ENCODE data around the gene HTRA3. TPM values are rescaled to one million over a fixed set of nuclear protein-coding genes. Genes with fewer than 3 reads are reported as not detected.

HTRA3 gene
- total and polyA plus RNA-seq, 2 experiments from 2014 or later = 19.4 to 34.9 TPM

DNA sequence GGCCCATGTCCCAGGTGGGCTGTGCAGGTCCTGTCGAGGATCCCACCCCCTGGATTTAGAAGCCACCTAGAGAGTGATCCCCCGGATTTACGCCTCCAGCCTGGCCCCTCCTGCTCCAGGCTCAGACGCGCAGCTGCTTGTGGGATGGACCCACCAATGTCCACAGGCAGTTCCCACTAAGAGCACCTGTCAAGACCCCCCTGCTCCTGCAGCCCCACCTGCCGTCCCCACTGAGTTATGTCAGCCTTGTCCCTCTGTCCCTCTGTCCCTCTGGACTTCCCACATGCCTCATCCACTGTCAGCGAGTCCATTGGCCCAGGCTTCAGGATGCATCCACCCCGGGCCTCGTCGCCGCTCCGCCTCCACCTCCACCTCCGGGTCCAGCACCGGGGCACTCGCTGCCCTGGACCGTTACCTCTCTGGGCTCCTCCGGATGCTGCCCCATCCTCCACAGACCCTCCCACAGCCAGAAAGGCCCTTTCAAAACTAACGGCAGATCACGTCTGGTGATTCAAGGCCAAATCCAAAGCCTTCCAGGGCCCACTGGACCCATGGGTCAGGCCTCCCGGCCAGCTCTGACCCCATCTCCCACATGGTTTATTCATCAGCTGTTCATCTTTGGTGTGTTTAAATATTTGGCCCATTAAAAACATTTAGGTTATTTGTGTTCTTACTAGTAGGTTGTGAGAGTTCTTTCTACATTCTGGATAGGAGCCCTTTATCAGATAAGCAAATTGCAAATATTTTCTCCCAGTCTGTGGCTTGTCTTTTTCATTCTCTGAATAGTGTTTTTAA lies 28.3 kb downstream of the HTRA3 start:
- H3K4me2 ChIP-seq = no peak overlapping the region
- WGBS (ENCODE audit: low lambda C conversion rate, missing lambda C conversion rate) = 84% methylated on average over 20 of the region's 20 CpGs
- H3K79me2 ChIP-seq = no peaks in the 10 kb centered on the region
- H3K36me3 ChIP-seq (replicated peaks; ENCODE audit: insufficient read depth, low read depth) = no peaks in the 10 kb centered on the region
- H3K9me2 ChIP-seq (replicated peaks; ENCODE audit: insufficient read depth) = no peaks in the 10 kb centered on the region
- H3K9me3 ChIP-seq (ENCODE audit: low read depth) = no peaks in the 10 kb centered on the region
- no peak overlapping the region for H2AFZ ChIP-seq
- DNase-seq (ENCODE audit: low spot score) = no peak
- no peaks in the 10 kb centered on the region for H3K27me3 ChIP-seq
- no peaks in the 10 kb centered on the region for H3K4me1 ChIP-seq (ENCODE audit: insufficient read depth)
- no peak overlapping the region for H3K4me3 ChIP-seq
- TF ChIP-seq EZH2 (IDR thresholded peaks at IDR 0.05; ENCODE audit: borderline replicate concordance) = no peak
- no peak overlapping the region for H3K27ac ChIP-seq
- H4K20me1 ChIP-seq (ENCODE audit: insufficient read depth, poor library complexity, severe bottlenecking) = no peaks in the 10 kb centered on the region

DNA sequence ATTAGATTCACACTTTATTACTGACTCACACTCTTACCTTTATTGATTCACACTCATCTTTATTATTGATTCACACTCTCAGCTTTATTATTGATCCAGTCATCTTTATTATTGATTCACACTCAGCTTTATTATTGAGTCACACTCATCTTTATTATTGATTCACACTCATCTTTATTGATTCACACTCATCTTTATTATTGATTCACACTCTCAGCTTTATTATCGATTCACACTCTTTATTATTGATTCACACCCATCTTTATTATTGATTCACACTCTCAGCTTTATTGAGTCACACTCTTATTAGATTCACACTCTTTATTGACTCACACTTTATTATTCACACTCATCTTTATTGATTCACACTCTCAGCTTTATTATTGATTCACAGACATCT lies 31.3 kb downstream of the HTRA3 start:
- Histone ChIP-seq H2AFZ (no peak overlapping the region), H3K79me2 (no peaks in the 10 kb centered on the region), H3K4me1 (ENCODE audit: insufficient read depth) (no peaks in the 10 kb centered on the region), H3K9me2 (replicated peaks; ENCODE audit: insufficient read depth) (no peaks in the 10 kb centered on the region), H3K27me3 (no peaks in the 10 kb centered on the region), H3K36me3 (replicated peaks; ENCODE audit: insufficient read depth, low read depth) (no peaks in the 10 kb centered on the region), H4K20me1 (ENCODE audit: insufficient read depth, poor library complexity, severe bottlenecking) (no peaks in the 10 kb centered on the region), H3K4me2 (no peak overlapping the region), H3K4me3 (no peak overlapping the region), H3K27ac (no peak overlapping the region), H3K9me3 (ENCODE audit: low read depth) (no peaks in the 10 kb centered on the region)
- TF ChIP-seq, protein P1, sequence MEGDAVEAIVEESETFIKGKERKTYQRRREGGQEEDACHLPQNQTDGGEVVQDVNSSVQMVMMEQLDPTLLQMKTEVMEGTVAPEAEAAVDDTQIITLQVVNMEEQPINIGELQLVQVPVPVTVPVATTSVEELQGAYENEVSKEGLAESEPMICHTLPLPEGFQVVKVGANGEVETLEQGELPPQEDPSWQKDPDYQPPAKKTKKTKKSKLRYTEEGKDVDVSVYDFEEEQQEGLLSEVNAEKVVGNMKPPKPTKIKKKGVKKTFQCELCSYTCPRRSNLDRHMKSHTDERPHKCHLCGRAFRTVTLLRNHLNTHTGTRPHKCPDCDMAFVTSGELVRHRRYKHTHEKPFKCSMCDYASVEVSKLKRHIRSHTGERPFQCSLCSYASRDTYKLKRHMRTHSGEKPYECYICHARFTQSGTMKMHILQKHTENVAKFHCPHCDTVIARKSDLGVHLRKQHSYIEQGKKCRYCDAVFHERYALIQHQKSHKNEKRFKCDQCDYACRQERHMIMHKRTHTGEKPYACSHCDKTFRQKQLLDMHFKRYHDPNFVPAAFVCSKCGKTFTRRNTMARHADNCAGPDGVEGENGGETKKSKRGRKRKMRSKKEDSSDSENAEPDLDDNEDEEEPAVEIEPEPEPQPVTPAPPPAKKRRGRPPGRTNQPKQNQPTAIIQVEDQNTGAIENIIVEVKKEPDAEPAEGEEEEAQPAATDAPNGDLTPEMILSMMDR (IDR thresholded peaks at IDR 0.05; ENCODE audit: poor library complexity) = no peak
- TF ChIP-seq EZH2phosphoT487 (IDR thresholded peaks at IDR 0.05; ENCODE audit: low read depth, severe bottlenecking, unreplicated experiment) (no peak), EZH2 (IDR thresholded peaks at IDR 0.05; ENCODE audit: borderline replicate concordance) (no peak)
- no peak for DNase-seq (ENCODE audit: low spot score)
- 96% methylated on average over 1 of the region's 1 CpG for WGBS (ENCODE audit: low lambda C conversion rate, missing lambda C conversion rate)

DNA sequence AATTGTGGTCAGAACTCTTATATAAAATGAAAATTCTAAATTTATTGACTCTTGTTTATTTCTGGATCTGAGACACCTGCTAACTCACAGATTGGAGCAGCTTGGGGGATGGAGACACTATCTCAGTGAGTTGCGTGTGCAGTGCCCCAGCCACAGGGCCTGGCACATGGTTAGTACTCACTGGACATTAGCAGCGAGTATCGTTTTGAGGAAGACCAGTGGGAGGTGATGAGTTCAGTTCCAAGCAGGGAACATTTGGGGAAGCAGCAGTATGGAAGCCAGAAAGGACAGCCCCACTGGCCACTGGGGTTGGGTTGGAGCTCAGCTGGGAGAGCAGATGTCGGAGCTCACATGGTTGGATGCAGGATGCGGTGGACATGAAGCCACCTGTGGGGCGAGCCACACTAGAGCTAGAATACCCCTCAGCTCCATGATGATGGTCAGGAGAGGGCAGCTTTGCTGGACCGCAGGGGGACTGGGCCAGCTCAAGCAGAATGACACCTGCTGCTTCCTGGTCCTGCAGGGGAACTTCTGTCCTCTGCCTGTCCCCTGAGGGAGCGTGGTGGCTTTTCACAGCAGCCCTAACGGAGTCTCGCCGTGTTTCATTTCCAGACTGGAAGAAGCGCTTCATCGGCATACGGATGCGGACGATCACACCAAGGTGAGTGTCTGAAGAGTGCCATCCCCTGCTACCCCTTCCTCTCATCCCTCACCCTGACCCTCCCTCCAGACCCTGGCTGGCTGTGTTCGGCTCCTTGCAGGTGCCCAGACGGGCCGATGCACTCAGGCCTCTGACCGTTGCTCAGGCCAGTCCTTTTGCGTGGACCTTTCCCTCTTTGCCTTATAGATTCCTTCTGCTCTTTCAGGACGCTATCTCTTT lies 32.5 kb downstream of the HTRA3 start:
- WGBS (ENCODE audit: low lambda C conversion rate, missing lambda C conversion rate) = 94% methylated on average over 22 of the region's 22 CpGs
- no peak for TF ChIP-seq EZH2 (IDR thresholded peaks at IDR 0.05; ENCODE audit: borderline replicate concordance)
- TF ChIP-seq, protein P1 (IDR thresholded peaks at IDR 0.05; ENCODE audit: poor library complexity) = no peak
- no peak for TF ChIP-seq EZH2phosphoT487 (IDR thresholded peaks at IDR 0.05; ENCODE audit: low read depth, severe bottlenecking, unreplicated experiment)

DNA sequence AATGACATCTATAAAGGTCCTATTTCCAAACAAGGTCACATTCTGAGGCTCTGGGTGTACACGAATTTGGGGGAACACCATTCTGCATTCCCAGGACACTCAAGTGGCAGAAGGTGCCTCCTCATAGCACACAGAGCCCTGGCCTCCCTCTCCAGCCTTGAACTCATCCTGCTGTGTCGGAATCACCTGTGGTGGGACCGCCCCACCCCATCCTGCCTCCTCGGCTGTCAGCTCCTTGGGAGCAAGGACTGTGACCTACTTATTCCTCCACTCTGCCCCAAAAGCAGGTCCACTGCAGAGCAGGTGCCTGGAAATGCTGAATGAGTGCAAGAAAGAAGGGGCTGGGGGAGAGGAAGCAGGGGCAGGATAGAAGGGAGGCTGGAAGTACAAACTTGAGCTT lies 33.5 kb downstream of the HTRA3 start:
- TF ChIP-seq EZH2phosphoT487 (IDR thresholded peaks at IDR 0.05; ENCODE audit: low read depth, severe bottlenecking, unreplicated experiment) = no peak
- TF ChIP-seq, protein P1 (IDR thresholded peaks at IDR 0.05; ENCODE audit: poor library complexity) = no peak
- no peak for TF ChIP-seq EZH2 (IDR thresholded peaks at IDR 0.05; ENCODE audit: borderline replicate concordance)
- WGBS (ENCODE audit: low lambda C conversion rate, missing lambda C conversion rate) = 82% methylated on average over 4 of the region's 4 CpGs
- H3K27ac ChIP-seq = no peak overlapping the region
- H3K4me1 ChIP-seq (ENCODE audit: insufficient read depth) = no peaks in the 10 kb centered on the region
- H3K79me2 ChIP-seq = no peaks in the 10 kb centered on the region
- no peaks in the 10 kb centered on the region for H4K20me1 ChIP-seq (ENCODE audit: insufficient read depth, poor library complexity, severe bottlenecking)
- H3K9me3 ChIP-seq (ENCODE audit: low read depth) = no peaks in the 10 kb centered on the region
- no peak overlapping the region for H3K4me3 ChIP-seq
- H3K36me3 ChIP-seq (replicated peaks; ENCODE audit: insufficient read depth, low read depth) = no peaks in the 10 kb centered on the region
- DNase-seq (ENCODE audit: low spot score) = no peak
- H3K27me3 ChIP-seq = no peaks in the 10 kb centered on the region
- H3K4me2 ChIP-seq = no peak overlapping the region
- no peak overlapping the region for H2AFZ ChIP-seq
- H3K9me2 ChIP-seq (replicated peaks; ENCODE audit: insufficient read depth) = no peaks in the 10 kb centered on the region

More for the DNA sequence above, 32.5 kb downstream of the HTRA3 start:
- Histone ChIP-seq H3K4me1 (ENCODE audit: insufficient read depth) (no peaks in the 10 kb centered on the region), H3K36me3 (replicated peaks; ENCODE audit: insufficient read depth, low read depth) (no peaks in the 10 kb centered on the region), H3K4me2 (no peak overlapping the region), H3K79me2 (no peaks in the 10 kb centered on the region), H3K9me2 (replicated peaks; ENCODE audit: insufficient read depth) (no peaks in the 10 kb centered on the region), H4K20me1 (ENCODE audit: insufficient read depth, poor library complexity, severe bottlenecking) (no peaks in the 10 kb centered on the region), H3K4me3 (no peak overlapping the region), H3K27ac (no peak overlapping the region), H3K27me3 (no peaks in the 10 kb centered on the region), H2AFZ (no peak overlapping the region), H3K9me3 (ENCODE audit: low read depth) (no peaks in the 10 kb centered on the region)
- DNase-seq (ENCODE audit: low spot score) = no peak

Data from hepatocyte (in vitro differentiated cells).